K562 (cell line): ENCODE results near the gene FLVCR2. TPM values are rescaled to one million over a fixed set of nuclear protein-coding genes. Genes with fewer than 3 reads are reported as not detected.

ENCODE experiments used
- ATAC-seq: fragments of 200-7000 bp; cut with Tn5 transposase; 3 replicates; pipeline ENCODE4 v1.9.1; 2020; ENCODE audit warnings: moderate library complexity
- BruUV-seq: library from RNA; stranded (reverse); fragments of 400-500 nt; replicated peaks from 2 replicates; lab custom pipeline; 2021; lab: Mats Ljungman, UMichigan
- CTCF ChIA-PET: fragments of 300-600 bp; formaldehyde crosslinking; extraction: SDS; loops from one replicate; lab custom pipeline; 2021; ENCODE audit warnings: low intra/inter-chr PET ratio; lab: Yijun Ruan, JAX
- POLR2A ChIA-PET: fragments of 300-600, 350-650 bp; sonication (Branson Sonifier 250); formaldehyde crosslinking; extraction: SDS; loops from one replicate; lab custom pipeline; 2021; ENCODE audit warnings: antibody characterized with exemption, inconsistent platforms; lab: Yijun Ruan, JAX
- DNase-seq, 4 experiments: peaks; one replicate each; pipeline versions ENCODE4 v3.0.0 to v3.0.0-alpha.2; 2011 to 2018; ENCODE audit warnings: low spot score in 3 of 4, mixed read lengths in 3 of 4; ENCODE audit errors: extremely low read depth in 1 of 4
- FAIRE-seq: peaks from 2 replicates; lab custom pipeline; 2011; peaks lifted over from hg19 to GRCh38; lab: Jason Lieb, UNC
- H2AFZ ChIP-seq: 2 replicates; pipeline ENCODE4 v1.6.0; 2011; ENCODE audit warnings: low read depth, low read length, control low read depth, inconsistent platforms
- H3K27ac ChIP-seq: fragments of 200-600 bp; 3 replicates; pipeline ENCODE4 v1.8.0; 2011; ENCODE audit warnings: low read depth, mild to moderate bottlenecking, control low read depth, inconsistent platforms, low read length, moderate library complexity, mixed read lengths; ENCODE audit errors: extremely low read depth
- H3K27me3 ChIP-seq, 2 experiments: fragments of 300-600 bp in 1 of 2; 2 replicates in 1 of 2; 3 replicates in 1 of 2; pipeline versions ENCODE4 v1.6.0 to v1.8.0; 2011; ENCODE audit warnings: inconsistent platforms in 2 of 2, low read length in 2 of 2, mild to moderate bottlenecking in 1 of 2, mixed read lengths in 1 of 2, moderate library complexity in 1 of 2; ENCODE audit not compliant: control insufficient read depth in 2 of 2, insufficient read depth in 2 of 2
- H3K36me3 ChIP-seq: fragments of 300-600 bp; 3 replicates; pipeline ENCODE4 v1.8.0; 2011; ENCODE audit warnings: mild to moderate bottlenecking, low read length, inconsistent platforms; ENCODE audit not compliant: control insufficient read depth, insufficient read depth
- H3K4me1 ChIP-seq, 2 experiments: fragments of 200-600 bp in 1 of 2; replicated peaks in 1 of 2; 2 replicates in 1 of 2; 3 replicates in 1 of 2; pipeline versions ENCODE4 v1.5.1 to v1.8.0; 2011; ENCODE audit warnings: inconsistent platforms in 2 of 2, low read length in 2 of 2, mild to moderate bottlenecking in 1 of 2, mixed read lengths in 1 of 2, moderate library complexity in 1 of 2; ENCODE audit not compliant: control insufficient read depth in 2 of 2, insufficient read depth in 2 of 2
- H3K4me2 ChIP-seq: 2 replicates; pipeline ENCODE4 v1.6.1; 2011; ENCODE audit warnings: low read length, control low read depth, inconsistent platforms, mixed read lengths; ENCODE audit not compliant: insufficient read depth
- H3K4me3 ChIP-seq: fragments of 200-600 bp; sonication (generic), shearing (Covaris generic); 2 replicates; pipeline ENCODE4 v1.5.1; 2016; ENCODE audit warnings: control low read depth, inconsistent platforms
- H3K79me2 ChIP-seq: fragments of 200-600 bp; 3 replicates; pipeline ENCODE4 v1.8.0; 2011; ENCODE audit warnings: low read length, inconsistent platforms; ENCODE audit not compliant: control insufficient read depth, insufficient read depth
- H3K9ac ChIP-seq, 2 experiments: 2 replicates each; pipeline versions ENCODE4 v1.6.0 to v1.6.1; 2011; ENCODE audit warnings: low read depth in 2 of 2, low read length in 2 of 2, control low read depth in 1 of 2, inconsistent platforms in 1 of 2, mild to moderate bottlenecking in 1 of 2, mixed read lengths in 1 of 2; ENCODE audit not compliant: insufficient read depth in 1 of 2
- H3K9me1 ChIP-seq: one replicate; pipeline ENCODE4 v1.6.0; 2011; ENCODE audit warnings: inconsistent platforms, mild to moderate bottlenecking, low read length, moderate library complexity; ENCODE audit not compliant: control insufficient read depth, insufficient read depth
- H3K9me3 ChIP-seq: replicated peaks from 2 replicates; pipeline ENCODE4 v1.5.1; 2011; ENCODE audit warnings: low read depth, low read length, inconsistent platforms; ENCODE audit not compliant: control insufficient read depth, insufficient read depth
- H4K20me1 ChIP-seq: replicated peaks from 2 replicates; pipeline ENCODE4 v1.6.1; 2011; ENCODE audit warnings: low read length, inconsistent platforms, mixed read lengths; ENCODE audit not compliant: control insufficient read depth, insufficient read depth
- CEBPG ChIP-seq, 3 experiments: fragments of 200-800 bp in 1 of 3; sonication (Bioruptor generic) in 1 of 3; sonication (generic) in 1 of 3; formaldehyde crosslinking in 1 of 3; IDR thresholded peaks in 2 of 3; conservative IDR thresholded peaks in 1 of 3; 2 replicates each; pipeline versions ENCODE4 v1.6.1 to v1.8.0; 2016 to 2022; ENCODE audit warnings: missing compliant biosample characterization in 2 of 3, missing genetic modification characterization in 2 of 3, mild to moderate bottlenecking in 1 of 3, missing genetic modification reagents in 1 of 3
- E2F3 ChIP-seq: fragments of 250-450 bp; sonication (Bioruptor Pico); IDR thresholded peaks from 2 replicates; pipeline ENCODE4 v1.4.0; 2020; ENCODE audit warnings: mild to moderate bottlenecking
- ELF1 ChIP-seq: fragments of 200-800 bp; sonication (Bioruptor generic); IDR thresholded peaks from 2 replicates; pipeline ENCODE4 v1.6.1; 2016; ENCODE audit warnings: missing genetic modification characterization, missing compliant biosample characterization
- FUS ChIP-seq: fragments of 200-400 bp; formaldehyde crosslinking; optimal IDR thresholded peaks from 2 replicates; pipeline ENCODE3; 2017; ENCODE audit warnings: low read depth, low read length
- HDAC2 ChIP-seq: fragments of 450-650 bp; IDR thresholded peaks from 2 replicates; pipeline ENCODE4 v1.6.1; 2016; ENCODE audit warnings: mild to moderate bottlenecking
- NR1H2 ChIP-seq: sonication (generic); formaldehyde crosslinking; IDR thresholded peaks from 2 replicates; pipeline ENCODE4 v1.4.0; 2020; ENCODE audit warnings: mild to moderate bottlenecking, missing genetic modification reagents
- PHB ChIP-seq: fragments of 250-450 bp; sonication (Bioruptor Pico); IDR thresholded peaks from 2 replicates; pipeline ENCODE4 v1.5.0; 2021
- POLR2B ChIP-seq: fragments of 450-650 bp; IDR thresholded peaks from 2 replicates; pipeline ENCODE4 v1.6.1; 2018; ENCODE audit warnings: low read depth; ENCODE audit not compliant: partially characterized antibody
- RAD21 ChIP-seq, 2 experiments: fragments of 250-450 bp in 1 of 2; fragments of 450-650 bp in 1 of 2; sonication (Bioruptor Pico) in 1 of 2; formaldehyde crosslinking in 1 of 2; IDR thresholded peaks in 1 of 2; conservative IDR thresholded peaks in 1 of 2; 2 replicates each; pipeline versions ENCODE4 v1.4.0 to v1.8.0; 2020 to 2022; ENCODE audit warnings: mild to moderate bottlenecking in 2 of 2, moderate library complexity in 1 of 2
- SMC3 ChIP-seq: conservative IDR thresholded peaks from 2 replicates; pipeline ENCODE4 v1.6.1; 2011; ENCODE audit warnings: low read depth, low read length, improper control_type of control experiment; ENCODE audit not compliant: insufficient read depth
- XRCC5 ChIP-seq: fragments of 200-400 bp; formaldehyde crosslinking; IDR thresholded peaks from 2 replicates; pipeline ENCODE4 v1.6.1; 2017; ENCODE audit warnings: low read depth, mild to moderate bottlenecking, low read length
- WGBS: fragments of 100-300 bp; shearing (Covaris generic); methylation state at CpG from one replicate; pipeline ENCODE4 v1.1.6; 2016; ENCODE audit warnings: low coverage, mixed read lengths; ENCODE audit not compliant: insufficient coverage; ENCODE audit errors: missing lambda C conversion rate; 5-methylcytosine and 5-hydroxymethylcytosine counted together
- in situ Hi-C: fragments of 300-500 bp; cut with MboI; formaldehyde crosslinking; loops from 4 replicates; pipeline ENCODE4 v1.15.0; 2018; ENCODE audit warnings: inconsistent platforms, mixed read lengths
- intact Hi-C: fragments of 100-400 bp; cut with micrococcal nuclease; formaldehyde crosslinking; loops from 2 replicates; pipeline ENCODE4 v1.14.2; 2022
- polyA plus RNA-seq, 8 experiments: library from polyadenylated mRNA; depleted of rRNA in 4 of 8; stranded (reverse) in 5 of 8; unstranded in 3 of 8; fragments of >200 nt; fragmentation: Nextera tagmentation in 2 of 8; fragmentation: Illumina TruSeq in 1 of 8; extraction: Ambion mirVana in 2 of 8; extraction: Trizol in 1 of 8; gene quantifications; 2 replicates each; pipeline versions ENCODE4 v1.2.1 to v1.2.3, GENCODE V29; 2011 to 2014; ENCODE audit warnings: inconsistent platforms in 1 of 8, missing spikeins in 1 of 8
- total RNA-seq, 7 experiments: library from RNA; depleted of rRNA in 6 of 7; stranded (reverse); fragments of >200 nt in 6 of 7; fragmentation: Illumina TruSeq in 2 of 7; extraction: Trizol in 2 of 7; gene quantifications; 2 replicates each; pipeline versions ENCODE4 v1.2.1 to v1.2.3, GENCODE V29; 2011 to 2021; ENCODE audit warnings: low replicate concordance in 1 of 7
- TF ChIP-seq, protein P1 (sequence below): sonication (generic); formaldehyde crosslinking; IDR thresholded peaks from 2 replicates; pipeline ENCODE4 v1.8.1; 2023; ENCODE audit warnings: mild to moderate bottlenecking, missing genetic modification reagents
- TF ChIP-seq, protein P2 (sequence below), 3 experiments: fragments of 200-800 bp in 1 of 3; sonication (Bioruptor generic) in 1 of 3; sonication (generic) in 1 of 3; formaldehyde crosslinking in 1 of 3; IDR thresholded peaks; 2 replicates each; pipeline versions ENCODE4 v1.6.1 to v1.8.0; 2016 to 2022; ENCODE audit warnings: mild to moderate bottlenecking in 2 of 3, missing compliant biosample characterization in 2 of 3, missing genetic modification characterization in 2 of 3, missing genetic modification reagents in 1 of 3
- TF ChIP-seq, protein P3 (sequence below): fragments of 450-650 bp; formaldehyde crosslinking; IDR thresholded peaks from 2 replicates; pipeline ENCODE4 v1.4.0; 2020; ENCODE audit warnings: mild to moderate bottlenecking, moderate library complexity

The FLVCR2 gene
- total and polyA plus RNA-seq, 9 of the 15 experiments (the other 6 are each of a cell fraction or from before 2014, with no cell fraction given): 1.5 TPM; not detected in 8

DNA sequence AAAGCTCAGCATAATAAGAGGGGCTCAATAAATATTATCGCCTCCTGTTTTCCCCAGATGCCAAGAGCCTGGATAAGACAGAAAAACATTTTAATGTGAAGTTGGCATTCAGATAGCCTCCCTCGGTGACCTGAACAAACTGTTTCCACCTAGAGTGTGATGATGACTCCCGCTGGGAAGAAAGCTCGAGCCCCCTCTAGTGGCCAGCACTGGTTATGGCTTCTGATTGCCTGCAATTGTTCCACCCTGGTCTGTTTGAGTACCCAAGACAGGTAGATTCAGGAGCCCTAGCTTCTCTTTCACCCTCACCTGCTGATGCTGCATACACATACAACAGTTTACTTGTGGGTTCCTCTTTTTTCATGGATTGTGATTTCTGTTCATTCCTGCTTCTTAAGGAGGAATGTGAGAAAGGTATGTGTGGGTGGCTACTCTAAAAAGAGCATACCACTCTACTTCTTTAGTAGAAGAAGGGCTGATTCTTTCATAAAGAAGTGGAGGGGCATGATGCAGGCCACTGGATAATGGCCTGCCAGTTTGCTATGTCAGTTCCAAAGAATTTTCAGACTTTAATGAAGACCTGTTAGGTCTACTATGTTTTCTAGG lies 75.8 kb downstream of the FLVCR2 start:
- WGBS: 5% methylated on average over 3 of the region's 4 CpGs
- TF ChIP-seq, protein P1, sequence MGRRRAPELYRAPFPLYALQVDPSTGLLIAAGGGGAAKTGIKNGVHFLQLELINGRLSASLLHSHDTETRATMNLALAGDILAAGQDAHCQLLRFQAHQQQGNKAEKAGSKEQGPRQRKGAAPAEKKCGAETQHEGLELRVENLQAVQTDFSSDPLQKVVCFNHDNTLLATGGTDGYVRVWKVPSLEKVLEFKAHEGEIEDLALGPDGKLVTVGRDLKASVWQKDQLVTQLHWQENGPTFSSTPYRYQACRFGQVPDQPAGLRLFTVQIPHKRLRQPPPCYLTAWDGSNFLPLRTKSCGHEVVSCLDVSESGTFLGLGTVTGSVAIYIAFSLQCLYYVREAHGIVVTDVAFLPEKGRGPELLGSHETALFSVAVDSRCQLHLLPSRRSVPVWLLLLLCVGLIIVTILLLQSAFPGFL (CRISPR knock-in tag): no peak
- TF ChIP-seq, protein P2, sequence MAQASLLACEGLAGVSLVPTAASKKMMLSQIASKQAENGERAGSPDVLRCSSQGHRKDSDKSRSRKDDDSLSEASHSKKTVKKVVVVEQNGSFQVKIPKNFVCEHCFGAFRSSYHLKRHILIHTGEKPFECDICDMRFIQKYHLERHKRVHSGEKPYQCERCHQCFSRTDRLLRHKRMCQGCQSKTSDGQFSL (CRISPR knock-in tag; IDR thresholded peaks at IDR 0.05): no peak
- TF ChIP-seq, protein P2 (tag; IDR thresholded peaks at IDR 0.05): no peak
- TF ChIP-seq SMC3 (peak; percentile 61), PHB (CRISPR knock-in tag) (no peak), E2F3 (no peak), XRCC5 (peak; percentile 49; the same call in 1 of the 2 replicates), RAD21 (CRISPR knock-in tag; conservative IDR thresholded peaks at IDR 0.05 in 1 of 2, IDR thresholded peaks at IDR 0.05 in 1 of 2) (peak; percentile 61 to 73), POLR2B (no peak), HDAC2 (no peak), CEBPG (CRISPR knock-in tag; IDR thresholded peaks at IDR 0.05) (no peak), CEBPG (tag; conservative IDR thresholded peaks at IDR 0.05 in 1 of 2, IDR thresholded peaks at IDR 0.05 in 1 of 2) (no peak), NR1H2 (CRISPR knock-in tag) (no peak), ELF1 (tag) (no peak), FUS (no peak)
- TF ChIP-seq, protein P3, sequence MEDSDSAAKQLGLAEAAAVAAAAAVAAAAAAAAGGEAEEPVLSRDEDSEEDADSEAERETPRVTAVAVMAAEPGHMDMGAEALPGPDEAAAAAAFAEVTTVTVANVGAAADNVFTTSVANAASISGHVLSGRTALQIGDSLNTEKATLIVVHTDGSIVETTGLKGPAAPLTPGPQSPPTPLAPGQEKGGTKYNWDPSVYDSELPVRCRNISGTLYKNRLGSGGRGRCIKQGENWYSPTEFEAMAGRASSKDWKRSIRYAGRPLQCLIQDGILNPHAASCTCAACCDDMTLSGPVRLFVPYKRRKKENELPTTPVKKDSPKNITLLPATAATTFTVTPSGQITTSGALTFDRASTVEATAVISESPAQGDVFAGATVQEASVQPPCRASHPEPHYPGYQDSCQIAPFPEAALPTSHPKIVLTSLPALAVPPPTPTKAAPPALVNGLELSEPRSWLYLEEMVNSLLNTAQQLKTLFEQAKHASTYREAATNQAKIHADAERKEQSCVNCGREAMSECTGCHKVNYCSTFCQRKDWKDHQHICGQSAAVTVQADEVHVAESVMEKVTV (CRISPR knock-in tag): 0 out of 2 replicates have a peak, but pooled peaks have one; percentile 36

More for the DNA sequence above, 75.8 kb downstream of the FLVCR2 start:
- Histone ChIP-seq H3K4me2 (no peak overlapping the region), H3K9me3 (no peaks in the 10 kb centered on the region), H3K36me3 (peaks cover 59% of the 10 kb centered on the region; the same call in 2 of the 3 replicates), H3K79me2 (peaks cover 6% of the 10 kb centered on the region), H4K20me1 (no peaks in the 10 kb centered on the region), H3K27ac (no peak overlapping the region), H2AFZ (no peak overlapping the region), H3K9ac (no peak overlapping the region), H3K9me1 (no peaks in the 10 kb centered on the region), H3K4me1 (no peaks in the 10 kb centered on the region; a peak in 1 of 5 replicates), H3K4me3 (no peak overlapping the region), H3K27me3 (no peaks in the 10 kb centered on the region)
- in situ Hi-C loops (loop anchor here (5.0 to 25.0 kb wide), 2 partner anchors 77 to 517 kb away; partner anchors contain the start of genes FLVCR2 and NEK9), intact Hi-C loops (loop anchor here (1.0 to 10.0 kb wide), 2 partner anchors 77 to 349 kb away; no protein-coding TSS in a partner anchor)
- ATAC-seq (peak; percentile 90), DNase-seq (peak; percentile 60 to 68 (median 66)), FAIRE-seq (peak; percentile 89)
- no TSS peak for BruUV-seq
- POLR2A ChIA-PET: interaction anchor here (0.7 to 1.7 kb wide), 5 partner anchors 13 to 79 kb away, joined by 3 to 4 read pairs (median 3); no protein-coding TSS in a partner anchor
- CTCF ChIA-PET: interaction anchor here (0.9 to 2.8 kb wide), 2 partner anchors 75 to 76 kb away, joined by 3 to 20 read pairs; partner anchors contain the start of gene FLVCR2
